GM18870 (cell line): ENCODE data around the gene MTA1.

Source experiments
- ATAC-seq: cut with Tn5 transposase; IDR thresholded peaks from one replicate; pipeline ENCODE4 v1.9.1; 2021; ENCODE audit warnings: moderate library complexity; ENCODE audit not compliant: unreplicated experiment

Gene MTA1

GRCh38 chr14:105422695-105423487, 3.3 kb downstream of the MTA1 start:
- no peak for ATAC-seq

DNA sequence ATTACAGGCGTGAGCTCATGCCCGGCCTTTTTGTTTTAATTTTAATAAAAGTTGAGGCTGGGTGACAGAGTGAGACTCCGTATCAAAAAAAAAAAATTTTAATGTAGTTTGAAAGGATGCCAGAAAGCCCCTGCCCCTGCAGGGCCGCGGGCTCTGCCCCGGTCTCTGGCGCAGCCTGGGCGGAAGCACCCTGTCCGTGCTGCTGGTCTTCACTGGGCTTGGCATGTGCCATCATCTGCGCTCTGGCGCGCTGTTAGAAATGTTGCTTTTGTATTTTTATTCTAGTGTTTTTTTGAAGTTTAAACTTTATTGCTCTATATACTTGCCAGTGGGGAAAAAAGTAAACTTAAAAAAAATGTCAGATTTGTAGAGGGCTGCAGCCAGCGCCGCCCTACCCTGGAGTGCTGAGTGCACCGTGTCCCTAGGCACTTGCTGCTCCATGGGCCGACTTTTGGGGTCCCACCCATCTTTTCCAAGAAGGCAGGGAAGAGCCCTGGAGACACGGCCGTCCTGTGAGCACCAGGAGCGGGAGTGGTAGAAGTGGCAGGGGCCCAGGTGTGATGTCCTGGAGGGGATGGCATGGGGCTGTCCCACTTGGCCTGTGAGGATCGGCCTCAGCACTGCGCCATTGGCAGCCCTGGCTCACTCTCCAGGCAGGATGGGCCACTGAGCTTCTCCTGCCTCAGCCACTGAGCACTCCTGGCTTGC, 4.0 kb downstream of the MTA1 start:
- ATAC-seq = no peak

GRCh38 chr14:105424861-105425260, 5.2 kb downstream of the MTA1 start:
- no peak for ATAC-seq

- ATAC-seq = no peak
These were observed 6.2 kb downstream of the MTA1 start for GRCh38 chr14:105425823-105426247.

GRCh38 chr14:105426416-105427130, 6.9 kb downstream of the MTA1 start:
- no peak for ATAC-seq

DNA sequence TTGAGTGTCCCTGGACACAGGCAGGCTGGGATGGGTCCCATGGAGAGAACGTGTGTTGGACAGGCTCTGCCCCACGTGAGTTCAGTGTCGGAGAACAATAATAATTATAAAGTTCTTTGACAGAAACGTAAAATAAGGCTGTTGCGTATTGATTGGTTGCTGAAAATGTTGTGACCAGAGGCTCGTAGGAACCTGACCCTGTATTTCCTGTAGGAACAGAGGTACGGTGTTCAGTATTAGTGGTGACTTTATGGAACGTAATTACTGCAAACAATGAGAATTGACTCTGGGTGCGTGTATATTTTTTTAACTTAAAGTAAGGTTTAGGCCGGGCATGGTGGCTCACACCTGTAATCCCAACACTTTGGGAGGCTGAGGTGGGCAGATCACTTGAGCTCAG, 7.8 kb downstream of the MTA1 start:
- no peak for ATAC-seq

- ATAC-seq = no peak
These were observed 8.4 kb downstream of the MTA1 start for GRCh38 chr14:105427936-105428485.

GRCh38 chr14:105430042-105430441, 10.4 kb downstream of the MTA1 start:
- no peak for ATAC-seq

DNA sequence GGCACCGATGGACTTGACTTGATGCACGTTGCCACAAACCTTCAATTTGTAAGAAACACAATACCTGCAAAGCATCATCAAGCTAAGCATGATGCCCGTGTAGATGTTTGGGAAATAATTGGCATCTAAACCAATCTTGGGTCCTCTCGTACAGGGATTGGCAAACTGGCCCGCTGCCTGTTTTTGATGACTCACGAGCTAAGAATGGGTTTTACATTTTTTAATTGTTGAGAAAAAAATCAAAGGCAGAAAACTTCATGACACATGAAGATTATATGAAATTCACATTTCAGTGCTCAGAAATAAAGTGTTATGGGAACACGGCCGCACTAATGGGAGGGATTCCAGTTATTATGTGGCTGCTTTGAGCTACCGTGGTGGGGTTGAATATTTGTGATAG, 10.9 kb downstream of the MTA1 start:
- ATAC-seq = no peak

GRCh38 chr14:105431256-105431655, 11.6 kb downstream of the MTA1 start:
- no peak for ATAC-seq

DNA sequence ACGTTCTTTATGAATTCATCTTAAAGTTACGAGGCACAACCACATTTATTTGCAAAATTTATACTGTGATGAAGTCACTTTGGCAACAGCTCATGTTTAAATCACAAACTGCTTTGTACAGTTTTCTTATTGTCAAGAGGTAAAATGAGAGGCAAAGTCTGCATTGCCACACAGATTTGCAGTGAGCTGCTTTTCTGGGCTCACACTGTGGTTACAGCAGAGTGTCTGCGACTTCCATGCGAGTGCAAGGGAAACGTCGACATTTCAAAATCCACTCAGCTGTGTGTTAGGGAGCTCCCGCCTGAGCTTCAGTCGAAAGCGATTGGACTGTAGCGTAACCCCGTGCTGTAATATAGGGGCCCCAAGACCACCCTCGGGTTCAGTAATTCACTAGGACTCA, 13.0 kb downstream of the MTA1 start:
- no peak for ATAC-seq

GRCh38 chr14:105433161-105433605, 13.6 kb downstream of the MTA1 start:
- ATAC-seq = no peak

- no peak for ATAC-seq
These were observed 16.8 kb downstream of the MTA1 start for GRCh38 chr14:105436402-105436801.

DNA sequence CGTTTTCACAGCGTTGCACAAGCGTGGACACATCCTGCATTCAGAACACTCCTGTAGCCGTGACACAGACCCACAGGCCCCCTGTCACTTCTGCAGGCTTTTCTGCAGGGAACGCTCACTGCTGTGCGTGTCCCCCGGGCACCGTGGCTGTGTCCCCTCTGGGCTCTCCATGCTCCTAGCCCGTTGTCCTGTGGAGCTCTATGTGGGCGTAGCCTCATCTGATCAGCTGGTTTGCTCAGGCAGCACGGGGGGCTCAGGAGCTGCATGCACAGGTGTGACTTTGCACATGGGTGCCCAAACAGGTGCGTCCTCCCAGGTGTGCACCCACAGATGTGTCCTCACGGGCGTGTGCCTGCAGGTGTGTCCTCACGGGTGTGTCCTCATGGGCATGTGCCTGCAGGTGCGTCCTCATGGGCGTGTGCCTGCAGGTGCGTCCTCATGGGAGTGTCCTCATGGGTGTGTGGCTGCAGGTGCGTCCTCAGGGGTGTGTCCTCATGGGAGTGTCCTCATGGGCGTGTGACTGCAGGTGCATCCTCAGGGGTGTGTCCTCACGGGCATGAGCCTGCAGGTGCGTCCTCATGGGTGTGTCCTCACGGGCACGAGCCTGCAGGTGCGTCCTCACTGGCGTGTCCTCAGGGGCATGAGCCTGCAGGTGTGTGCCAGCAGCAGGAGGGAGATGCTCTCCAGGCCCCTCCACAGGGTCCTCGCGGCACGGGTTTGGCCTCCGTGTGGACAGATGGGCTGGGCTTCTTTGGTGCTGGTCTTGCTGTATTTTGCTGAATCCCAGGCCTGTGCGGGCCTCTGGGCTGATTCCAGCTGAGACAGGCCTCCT, 17.5 kb downstream of the MTA1 start:
- no peak for ATAC-seq

- no peak for ATAC-seq
These were observed 18.3 kb downstream of the MTA1 start for GRCh38 chr14:105437723-105438500.

DNA sequence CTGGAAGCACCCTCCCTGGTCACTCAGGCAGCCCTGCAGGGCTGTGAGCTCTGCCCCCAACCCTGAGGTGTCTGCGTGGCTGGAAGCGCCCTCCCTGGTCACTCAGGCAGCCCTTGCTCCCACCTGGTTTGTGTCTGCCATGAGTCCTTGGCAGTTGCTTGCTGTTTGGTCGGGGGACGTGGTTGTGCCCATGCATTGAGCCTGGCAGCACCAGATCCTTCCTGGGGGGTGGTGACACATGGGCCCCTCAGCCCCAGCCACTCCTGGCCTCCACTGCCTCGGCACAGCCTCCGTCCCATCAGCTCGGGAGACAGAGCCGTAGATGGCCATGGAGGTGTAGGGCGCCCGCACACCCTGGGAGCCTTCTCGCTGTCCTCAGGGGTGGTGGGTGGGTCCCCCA, 19.6 kb downstream of the MTA1 start:
- no peak for ATAC-seq

GRCh38 chr14:105439710-105440553, 20.3 kb downstream of the MTA1 start:
- ATAC-seq = no peak

DNA sequence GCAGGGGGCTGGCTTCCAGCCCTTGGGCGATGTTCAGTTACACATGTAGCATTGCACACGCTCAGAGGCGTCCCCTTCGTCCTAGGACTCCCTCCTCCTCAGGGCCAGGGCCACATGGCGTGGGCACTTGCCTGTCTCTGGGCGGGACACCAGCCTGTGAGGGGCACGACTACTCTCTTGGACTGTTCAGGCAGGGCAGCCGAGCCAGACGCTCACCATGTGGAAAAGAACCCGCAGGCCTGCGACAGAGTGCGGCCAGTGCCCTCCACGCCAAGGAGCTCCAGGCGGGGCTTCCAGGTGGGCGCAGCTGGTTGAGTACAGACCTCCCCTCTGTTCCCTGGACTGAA, 20.9 kb downstream of the MTA1 start:
- ATAC-seq = no peak

DNA sequence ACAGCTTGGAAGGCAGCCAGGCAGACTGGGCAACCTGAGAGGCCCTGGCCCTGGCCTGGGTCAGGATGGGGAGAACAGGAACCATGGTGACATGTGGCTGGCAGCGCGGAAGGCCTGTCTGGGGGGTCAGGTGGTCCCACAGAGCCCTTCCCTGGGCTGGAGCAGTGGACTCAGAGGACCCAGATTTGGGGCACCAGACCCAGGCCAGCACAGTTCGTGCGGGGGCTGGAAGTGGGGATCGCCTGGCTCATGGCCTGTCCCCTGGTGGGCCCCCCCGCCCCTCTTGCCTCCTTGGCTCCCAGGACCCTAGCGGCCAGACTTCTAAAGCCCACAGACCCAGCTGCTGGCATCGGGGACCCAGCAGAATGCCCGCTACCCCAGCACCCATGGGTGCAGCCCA, 21.4 kb downstream of the MTA1 start:
- ATAC-seq = no peak
